Osteoblast (primary cell): ENCODE data around the gene DNHD1. TPM values are rescaled to one million over a fixed set of nuclear protein-coding genes. Genes with fewer than 3 reads are reported as not detected.
A peak's percentile ranks its signal among the peaks of the same experiment; 100 is the strongest.

Experiments used
- DNase-seq: peaks from one replicate; pipeline ENCODE4 v3.0.0; 2011; ENCODE audit warnings: low spot score, mixed read lengths; ENCODE audit not compliant: insufficient read length; ENCODE audit errors: missing footprints
- H2AFZ ChIP-seq: 2 replicates; pipeline ENCODE4 v1.6.0; 2011; ENCODE audit warnings: mild to moderate bottlenecking, low read length
- H3K27ac ChIP-seq: 2 replicates; pipeline ENCODE4 v1.5.1; 2011; ENCODE audit warnings: mild to moderate bottlenecking, low read depth, low read length, moderate library complexity
- H3K27me3 ChIP-seq: 2 replicates; pipeline ENCODE4 v1.6.0; 2012; ENCODE audit warnings: mild to moderate bottlenecking, control low read depth, inconsistent platforms, low read length, moderate library complexity; ENCODE audit not compliant: insufficient read depth
- H3K36me3 ChIP-seq: 2 replicates; pipeline ENCODE4 v1.5.1; 2011; ENCODE audit warnings: mild to moderate bottlenecking, low read length, control low read depth, moderate library complexity; ENCODE audit not compliant: insufficient read depth
- H3K4me1 ChIP-seq: 2 replicates; pipeline ENCODE4 v1.5.1; 2011; ENCODE audit warnings: mild to moderate bottlenecking, low read length, control low read depth, moderate library complexity; ENCODE audit not compliant: insufficient read depth
- H3K4me2 ChIP-seq: 2 replicates; pipeline ENCODE4 v1.6.0; 2011; ENCODE audit warnings: mild to moderate bottlenecking, low read length; ENCODE audit not compliant: insufficient read depth
- H3K4me3 ChIP-seq: fragments of 200-600 bp; sonication (generic); 3 replicates; pipeline ENCODE4 v1.5.1; 2012; ENCODE audit warnings: mild to moderate bottlenecking, low read length, inconsistent platforms; ENCODE audit not compliant: insufficient read depth
- H3K79me2 ChIP-seq: 2 replicates; pipeline ENCODE4 v1.6.0; 2012; ENCODE audit warnings: mild to moderate bottlenecking, low read length, control low read depth, inconsistent platforms; ENCODE audit not compliant: insufficient read depth
- H3K9me3 ChIP-seq: 2 replicates; pipeline ENCODE4 v1.5.1; 2011; ENCODE audit warnings: low read depth, low read length, control low read depth
- H4K20me1 ChIP-seq: 2 replicates; pipeline ENCODE4 v1.6.0; 2012; ENCODE audit warnings: mild to moderate bottlenecking, low read length, control low read depth; ENCODE audit not compliant: insufficient read depth
- CTCF ChIP-seq: IDR thresholded peaks from 2 replicates; pipeline ENCODE4 v1.5.1; 2011; ENCODE audit warnings: mild to moderate bottlenecking, low read depth, low read length, moderate library complexity; ENCODE audit errors: extremely low read depth
- total RNA-seq: library from RNA; depleted of rRNA; stranded (reverse); fragments of >200 nt; gene quantifications from 2 replicates; pipeline ENCODE4 v1.2.3, GENCODE V29; 2012

Gene DNHD1
- total RNA-seq, 1 donor: 9.0 TPM

GRCh38 chr11:6572215-6572614 lies 75.1 kb downstream of the DNHD1 start:
- no peak overlapping the region for H2AFZ ChIP-seq
- H3K27ac ChIP-seq: no peak overlapping the region
- no peaks in the 10 kb centered on the region for H3K9me3 ChIP-seq
- peaks cover 23% of the 10 kb centered on the region for H3K4me1 ChIP-seq
- no peak overlapping the region for H3K4me3 ChIP-seq
- peaks cover 12% of the 10 kb centered on the region for H4K20me1 ChIP-seq
- H3K4me2 ChIP-seq: peak overlapping the region; percentile 36
- no peaks in the 10 kb centered on the region for H3K79me2 ChIP-seq
- DNase-seq: peak; percentile 95
- TF ChIP-seq CTCF: no peak
- no peaks in the 10 kb centered on the region for H3K27me3 ChIP-seq
- no peaks in the 10 kb centered on the region for H3K36me3 ChIP-seq

GRCh38 chr11:6574816-6575715 lies 78.0 kb downstream of the DNHD1 start:
- H4K20me1 ChIP-seq: peaks cover 12% of the 10 kb centered on the region
- no peak for DNase-seq
- no peaks in the 10 kb centered on the region for H3K27me3 ChIP-seq
- H2AFZ ChIP-seq: no peak overlapping the region
- no peaks in the 10 kb centered on the region for H3K9me3 ChIP-seq
- no peaks in the 10 kb centered on the region for H3K36me3 ChIP-seq
- TF ChIP-seq CTCF: no peak
- H3K4me1 ChIP-seq: peaks cover 18% of the 10 kb centered on the region
- no peak overlapping the region for H3K4me2 ChIP-seq
- no peaks in the 10 kb centered on the region for H3K79me2 ChIP-seq
- no peak overlapping the region for H3K27ac ChIP-seq
- no peak overlapping the region for H3K4me3 ChIP-seq

GRCh38 chr11:6576471-6577373 lies 79.6 kb downstream of the DNHD1 start:
- no peak overlapping the region for H3K27ac ChIP-seq
- H4K20me1 ChIP-seq: peaks cover 4% of the 10 kb centered on the region
- no peaks in the 10 kb centered on the region for H3K79me2 ChIP-seq
- peaks cover 17% of the 10 kb centered on the region for H3K4me1 ChIP-seq
- no peaks in the 10 kb centered on the region for H3K27me3 ChIP-seq
- H3K4me2 ChIP-seq: peak overlapping the region; percentile 33
- H3K9me3 ChIP-seq: no peaks in the 10 kb centered on the region
- H3K4me3 ChIP-seq: no peak overlapping the region
- no peak for DNase-seq
- TF ChIP-seq CTCF: no peak
- no peak overlapping the region for H2AFZ ChIP-seq
- no peaks in the 10 kb centered on the region for H3K36me3 ChIP-seq

GRCh38 chr11:6578134-6578533 lies 81.1 kb downstream of the DNHD1 start:
- no peaks in the 10 kb centered on the region for H4K20me1 ChIP-seq
- H3K4me1 ChIP-seq: peaks cover 8% of the 10 kb centered on the region
- no peaks in the 10 kb centered on the region for H3K9me3 ChIP-seq
- no peak overlapping the region for H3K4me3 ChIP-seq
- H3K27me3 ChIP-seq: no peaks in the 10 kb centered on the region
- H2AFZ ChIP-seq: no peak overlapping the region
- TF ChIP-seq CTCF: no peak
- no peak overlapping the region for H3K27ac ChIP-seq
- no peaks in the 10 kb centered on the region for H3K36me3 ChIP-seq
- no peak for DNase-seq
- H3K4me2 ChIP-seq: no peak overlapping the region
- H3K79me2 ChIP-seq: no peaks in the 10 kb centered on the region
